NT2/D1 (cell line): Measurements from ENCODE around the gene SLC9A8.

Experiments
- DNase-seq: peaks from one replicate; pipeline ENCODE4 v3.0.0-alpha.2; 2011; ENCODE audit warnings: low read depth, low spot score
- H3K27me3 ChIP-seq: 2 replicates; pipeline ENCODE4 v1.6.0; 2011; ENCODE audit warnings: mild to moderate bottlenecking; ENCODE audit not compliant: insufficient read length, insufficient read depth
- H3K36me3 ChIP-seq: 2 replicates; pipeline ENCODE4 v1.6.1; 2011; ENCODE audit warnings: mild to moderate bottlenecking, low read length, mixed read lengths; ENCODE audit not compliant: insufficient read depth, insufficient read length
- H3K4me1 ChIP-seq: 2 replicates; pipeline ENCODE4 v1.5.1; 2011; ENCODE audit not compliant: insufficient read depth, insufficient read length
- H3K4me3 ChIP-seq: 2 replicates; pipeline ENCODE4 v1.5.1; 2011; ENCODE audit warnings: low read depth; ENCODE audit not compliant: insufficient read length
- H3K9ac ChIP-seq: 2 replicates; pipeline ENCODE4 v1.6.0; 2011; ENCODE audit warnings: low read depth; ENCODE audit not compliant: insufficient read length
- H3K9me3 ChIP-seq: 2 replicates; pipeline ENCODE4 v1.5.1; 2011; ENCODE audit warnings: mild to moderate bottlenecking, low read length; ENCODE audit not compliant: insufficient read depth
- SUZ12 ChIP-seq: IDR thresholded peaks from 2 replicates; pipeline ENCODE4 v1.6.1; 2011; ENCODE audit not compliant: insufficient read length, insufficient read depth; ENCODE audit errors: extremely low read depth
- YY1 ChIP-seq: IDR thresholded peaks from 2 replicates; pipeline ENCODE4 v1.6.1; 2011; ENCODE audit not compliant: insufficient read length, insufficient read depth
- ZNF274 ChIP-seq: IDR thresholded peaks from 2 replicates; pipeline ENCODE4 v1.6.1; 2011; ENCODE audit warnings: mild to moderate bottlenecking, low read depth, low read length

SLC9A8 gene

GRCh38 chr20:49916146-49917002 is 103.7 kb downstream of the SLC9A8 start:
- Histone ChIP-seq H3K9ac (peak overlapping the region; percentile 92), H3K9me3 (no peaks in the 10 kb centered on the region; the same call in 1 of the 2 replicates), H3K27me3 (no peaks in the 10 kb centered on the region), H3K36me3 (peaks cover 18% of the 10 kb centered on the region), H3K4me1 (peaks cover 5% of the 10 kb centered on the region), H3K4me3 (peak overlapping the region; percentile 84)
- TF ChIP-seq YY1 = no peak
- no peak for TF ChIP-seq ZNF274
- TF ChIP-seq SUZ12 = no peak
- no peak for DNase-seq

- Histone ChIP-seq H3K4me1 (peaks cover 5% of the 10 kb centered on the region), H3K27me3 (no peaks in the 10 kb centered on the region), H3K36me3 (peaks cover 3% of the 10 kb centered on the region), H3K4me3 (no peak overlapping the region), H3K9me3 (no peaks in the 10 kb centered on the region; the same call in 1 of the 2 replicates), H3K9ac (no peak overlapping the region)
- DNase-seq = no peak
- TF ChIP-seq ZNF274 = no peak
- no peak for TF ChIP-seq SUZ12
- no peak for TF ChIP-seq YY1
These were observed 105.8 kb downstream of the SLC9A8 start for GRCh38 chr20:49918446-49918845.

GRCh38 chr20:49919009-49919408 is 106.4 kb downstream of the SLC9A8 start:
- Histone ChIP-seq H3K27me3 (no peaks in the 10 kb centered on the region), H3K4me1 (peaks cover 5% of the 10 kb centered on the region), H3K9ac (no peak overlapping the region), H3K36me3 (no peaks in the 10 kb centered on the region), H3K4me3 (no peak overlapping the region), H3K9me3 (no peaks in the 10 kb centered on the region; the same call in 1 of the 2 replicates)
- TF ChIP-seq ZNF274 (no peak), YY1 (no peak), SUZ12 (no peak)
- DNase-seq = no peak

- H3K9ac ChIP-seq = no peak overlapping the region
- peaks cover 4% of the 10 kb centered on the region for H3K4me1 ChIP-seq
- no peak overlapping the region for H3K4me3 ChIP-seq
- no peaks in the 10 kb centered on the region for H3K36me3 ChIP-seq
- DNase-seq = no peak
- TF ChIP-seq YY1 (no peak), ZNF274 (no peak), SUZ12 (no peak)
- H3K27me3 ChIP-seq = no peaks in the 10 kb centered on the region
- no peaks in the 10 kb centered on the region; the same call in 1 of the 2 replicates for H3K9me3 ChIP-seq
These were observed 106.8 kb downstream of the SLC9A8 start for GRCh38 chr20:49919461-49919860.

GRCh38 chr20:49924247-49924646 is 111.6 kb downstream of the SLC9A8 start:
- Histone ChIP-seq H3K36me3 (no peaks in the 10 kb centered on the region), H3K4me3 (no peak overlapping the region), H3K27me3 (no peaks in the 10 kb centered on the region), H3K4me1 (no peaks in the 10 kb centered on the region), H3K9me3 (no peaks in the 10 kb centered on the region; the same call in 1 of the 2 replicates), H3K9ac (no peak overlapping the region)
- DNase-seq = no peak
- TF ChIP-seq YY1 = no peak
- no peak for TF ChIP-seq ZNF274
- no peak for TF ChIP-seq SUZ12

GRCh38 chr20:49925901-49926454 is 113.3 kb downstream of the SLC9A8 start:
- Histone ChIP-seq H3K27me3 (no peaks in the 10 kb centered on the region), H3K4me1 (no peaks in the 10 kb centered on the region), H3K9me3 (no peaks in the 10 kb centered on the region; the same call in 1 of the 2 replicates), H3K36me3 (no peaks in the 10 kb centered on the region), H3K4me3 (no peak overlapping the region), H3K9ac (no peak overlapping the region)
- no peak for TF ChIP-seq ZNF274
- TF ChIP-seq SUZ12 = no peak
- TF ChIP-seq YY1 = no peak
- DNase-seq = no peak

GRCh38 chr20:49928411-49929141 is 115.9 kb downstream of the SLC9A8 start:
- no peak overlapping the region for H3K4me3 ChIP-seq
- no peaks in the 10 kb centered on the region; the same call in 1 of the 2 replicates for H3K9me3 ChIP-seq
- no peaks in the 10 kb centered on the region for H3K4me1 ChIP-seq
- TF ChIP-seq ZNF274 = no peak
- TF ChIP-seq YY1 = no peak
- TF ChIP-seq SUZ12 = no peak
- no peaks in the 10 kb centered on the region for H3K36me3 ChIP-seq
- no peaks in the 10 kb centered on the region for H3K27me3 ChIP-seq
- DNase-seq = peak; percentile 66
- H3K9ac ChIP-seq = no peak overlapping the region
